Right atrium auricular region (tissue), 2 donors: Measurements from ENCODE around the gene FNDC5. TPM values are rescaled to one million over a fixed set of nuclear protein-coding genes. Genes with fewer than 3 reads are reported as not detected.

Source experiments
- DNase-seq: peaks from one replicate; pipeline ENCODE4 v3.0.0-alpha.2; 2019; ENCODE audit warnings: low spot score
- H3K27ac ChIP-seq, 2 donors: fragments of 200-600 bp; sonication (generic); 1 replicate in 1 of 2; 2 replicates in 1 of 2; pipeline ENCODE4 v1.5.1; 2016 to 2019
- H3K27me3 ChIP-seq, 2 donors: fragments of 200-600 bp; sonication (generic); one replicate each; pipeline versions ENCODE4 v1.5.1 to v1.6.0; 2017 to 2019
- H3K36me3 ChIP-seq: fragments of 200-600 bp; sonication (generic); one replicate; pipeline ENCODE4 v1.5.1; 2016
- H3K4me1 ChIP-seq, 2 donors: fragments of 200-600 bp; sonication (generic); one replicate each; pipeline versions ENCODE4 v1.5.1 to v1.6.0; 2017 to 2019
- H3K4me3 ChIP-seq, 2 donors: fragments of 200-600 bp; sonication (generic); 1 replicate in 1 of 2; 2 replicates in 1 of 2; pipeline ENCODE4 v1.5.1; 2017 to 2019; ENCODE audit warnings: mild to moderate bottlenecking in 1 of 2, moderate library complexity in 1 of 2
- H3K9me3 ChIP-seq, 2 donors: fragments of 200-600 bp; sonication (generic); one replicate each; pipeline ENCODE4 v1.5.1; 2019
- CTCF ChIP-seq, 2 donors: fragments of 200-600 bp; sonication (generic); IDR thresholded peaks; one replicate each; pipeline ENCODE4 v1.5.1; 2019; ENCODE audit warnings: antibody characterized with exemption in 2 of 2
- total RNA-seq, 2 donors: library from RNA; depleted of rRNA; stranded (reverse); fragments of >200 nt; gene quantifications; one replicate each; pipeline ENCODE4 v1.1.0, GENCODE V29; 2016

Gene FNDC5
- total RNA-seq, 2 donors from 2014 or later = 68.3 to 112 TPM

DNA sequence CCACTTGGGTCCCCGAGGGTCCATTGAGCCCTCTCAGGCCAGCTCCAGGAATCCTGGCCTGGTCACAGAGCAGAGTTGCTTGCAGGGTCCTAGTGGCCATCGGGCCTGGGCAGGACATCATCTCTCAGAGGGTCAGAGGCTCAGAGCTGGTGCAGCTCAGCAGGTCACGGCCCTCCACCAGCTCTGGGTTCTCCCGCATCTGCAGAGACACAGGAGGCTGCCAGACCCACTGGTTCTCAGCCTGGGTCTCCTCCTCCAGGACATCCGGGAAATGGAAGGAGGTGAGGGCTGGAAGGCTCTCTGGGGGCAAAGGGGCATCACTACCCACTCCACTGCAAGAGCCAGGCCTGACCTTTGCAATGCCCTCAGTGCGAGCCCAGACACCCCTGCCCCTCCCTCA, 24.0 kb upstream of the FNDC5 start:
- DNase-seq = no peak
- Histone ChIP-seq H3K4me3 (no peak overlapping the region), H3K9me3 (no peaks in the 10 kb centered on the region), H3K4me1 (peaks cover 0 to 14% of the 10 kb centered on the region in 2 donors), H3K27ac (no peak overlapping the region), H3K36me3 (no peaks in the 10 kb centered on the region), H3K27me3 (peaks cover 0 to 4% of the 10 kb centered on the region in 2 donors)
- no peak for TF ChIP-seq CTCF (IDR thresholded peaks at IDR 0.05)

GRCh38 chr1:32894019-32894600, 23.4 kb upstream of the FNDC5 start:
- Histone ChIP-seq H3K9me3 (no peaks in the 10 kb centered on the region), H3K4me1 (peaks cover 0 to 14% of the 10 kb centered on the region in 2 donors), H3K4me3 (no peak overlapping the region), H3K27ac (no peak overlapping the region), H3K36me3 (no peaks in the 10 kb centered on the region), H3K27me3 (peaks cover 0 to 4% of the 10 kb centered on the region in 2 donors)
- no peak for TF ChIP-seq CTCF (IDR thresholded peaks at IDR 0.05)
- no peak for DNase-seq

DNA sequence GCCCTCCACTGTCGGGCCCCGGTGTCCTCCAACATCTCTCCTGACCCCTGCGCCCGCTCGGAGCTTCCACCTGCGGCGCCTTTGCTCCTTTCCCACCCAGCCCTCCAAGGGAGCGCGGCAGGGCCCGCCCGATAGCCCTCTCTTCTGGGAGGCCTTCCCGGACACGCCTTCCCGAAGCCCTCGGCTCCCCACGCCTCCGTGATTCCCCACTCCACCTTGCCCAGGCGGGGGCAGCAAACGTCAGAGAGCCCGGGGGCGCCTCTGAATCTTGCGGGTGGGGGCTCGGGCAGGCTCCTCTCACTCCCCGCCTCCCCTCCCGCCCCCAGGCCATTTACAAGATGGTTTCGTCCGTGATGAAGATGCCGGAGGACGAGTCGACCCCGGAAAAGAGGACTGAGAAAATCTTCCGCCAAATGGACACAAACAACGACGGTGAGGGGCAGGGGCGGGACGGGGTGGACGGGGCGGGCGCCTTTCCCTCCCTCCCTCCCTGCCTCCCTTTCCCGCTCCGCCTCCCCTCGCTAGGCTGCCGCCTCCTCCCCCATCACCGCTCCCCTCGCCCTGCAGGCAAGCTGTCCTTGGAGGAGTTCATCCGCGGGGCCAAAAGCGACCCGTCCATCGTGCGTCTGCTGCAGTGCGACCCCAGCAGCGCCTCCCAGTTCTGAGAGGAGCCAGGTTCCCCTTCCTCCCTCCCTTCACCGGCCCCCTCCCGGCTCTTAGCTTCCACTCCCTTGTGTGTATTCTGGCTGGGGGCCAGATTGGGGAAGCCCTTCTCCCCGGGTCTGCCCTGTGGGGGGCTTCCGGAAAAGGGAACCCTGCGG, 22.7 kb upstream of the FNDC5 start:
- Histone ChIP-seq H3K4me1 (peaks cover 0 to 14% of the 10 kb centered on the region in 2 donors), H3K9me3 (no peaks in the 10 kb centered on the region), H3K27me3 (peaks cover 0 to 4% of the 10 kb centered on the region in 2 donors), H3K36me3 (no peaks in the 10 kb centered on the region), H3K27ac (no peak overlapping the region), H3K4me3 (peak overlapping the region; percentile 22 to 52)
- no peak for DNase-seq
- TF ChIP-seq CTCF (IDR thresholded peaks at IDR 0.05) = peak in 1 of 2 donors; percentile 12

GRCh38 chr1:32892368-32893197, 21.9 kb upstream of the FNDC5 start:
- Histone ChIP-seq H3K27me3 (peaks cover 0 to 4% of the 10 kb centered on the region in 2 donors), H3K27ac (no peak overlapping the region), H3K36me3 (no peaks in the 10 kb centered on the region), H3K4me3 (peak overlapping the region; percentile 22 to 52), H3K9me3 (no peaks in the 10 kb centered on the region), H3K4me1 (peaks cover 0 to 14% of the 10 kb centered on the region in 2 donors)
- no peak for DNase-seq
- peak; percentile 36 to 51 for TF ChIP-seq CTCF (IDR thresholded peaks at IDR 0.05)

GRCh38 chr1:32891630-32892029, 20.9 kb upstream of the FNDC5 start:
- Histone ChIP-seq H3K36me3 (no peaks in the 10 kb centered on the region), H3K27ac (no peak overlapping the region), H3K27me3 (peaks cover 0 to 13% of the 10 kb centered on the region in 2 donors), H3K4me1 (peaks cover 0 to 16% of the 10 kb centered on the region in 2 donors), H3K9me3 (no peaks in the 10 kb centered on the region), H3K4me3 (no peak overlapping the region)
- no peak for DNase-seq
- no peak for TF ChIP-seq CTCF (IDR thresholded peaks at IDR 0.05)
